GM18907 (cell line): ENCODE results near the gene CNGA4.

ENCODE experiments used
- ATAC-seq: cut with Tn5 transposase; IDR thresholded peaks from one replicate; pipeline ENCODE4 v1.9.1; 2021; ENCODE audit warnings: mild to moderate bottlenecking, moderate library complexity; ENCODE audit not compliant: unreplicated experiment

The CNGA4 gene

GRCh38 chr11:6238902-6239301 is at the start of gene CNGA4:
CNGA4 (plus strand) TSS chr11:6239089; CDS start chr11:6239207, 118 bp downstream.
- no peak for ATAC-seq

GRCh38 chr11:6191742-6192141 is 47.1 kb upstream of the CNGA4 start:
- ATAC-seq, result no peak

- ATAC-seq, result no peak
Measured at GRCh38 chr11:6194065-6194581, 44.8 kb upstream of the CNGA4 start.

- ATAC-seq, result no peak
Measured at GRCh38 chr11:6196396-6196795, 42.5 kb upstream of the CNGA4 start.

GRCh38 chr11:6197466-6198200 is 41.3 kb upstream of the CNGA4 start:
- ATAC-seq, result no peak

GRCh38 chr11:6199174-6199810 is 39.6 kb upstream of the CNGA4 start, which contains the start of gene OR52W1:
OR52W1 (plus strand) TSS chr11:6199224; CDS start chr11:6199224, 0 bp downstream.
- ATAC-seq, result no peak

GRCh38 chr11:6200975-6201374 is 37.9 kb upstream of the CNGA4 start:
- ATAC-seq, result no peak

GRCh38 chr11:6201481-6201880 is 37.4 kb upstream of the CNGA4 start:
- no peak for ATAC-seq

- ATAC-seq, result no peak
Measured at GRCh38 chr11:6202041-6202440, 36.8 kb upstream of the CNGA4 start.

GRCh38 chr11:6203327-6203726 is 35.6 kb upstream of the CNGA4 start:
- ATAC-seq, result peak; percentile 90

- no peak for ATAC-seq
Measured at GRCh38 chr11:6204706-6205105, 34.2 kb upstream of the CNGA4 start.

GRCh38 chr11:6205366-6205765 is 33.5 kb upstream of the CNGA4 start, which contains the start of gene C11orf42:
C11orf42 (plus strand) TSS chr11:6205557; CDS start chr11:6205616, 59 bp downstream.
- ATAC-seq, result no peak

- ATAC-seq, result no peak
Measured at GRCh38 chr11:6206456-6207180, 32.3 kb upstream of the CNGA4 start.

- no peak for ATAC-seq
Measured at GRCh38 chr11:6209801-6210200, 29.1 kb upstream of the CNGA4 start.

- no peak for ATAC-seq
Measured at GRCh38 chr11:6210274-6210955, 28.5 kb upstream of the CNGA4 start.

GRCh38 chr11:6214530-6214929 is 24.4 kb upstream of the CNGA4 start:
- ATAC-seq, result no peak

- no peak for ATAC-seq
Measured at GRCh38 chr11:6216501-6216900, 22.4 kb upstream of the CNGA4 start.

- no peak for ATAC-seq
Measured at GRCh38 chr11:6217722-6218121, 21.2 kb upstream of the CNGA4 start.

GRCh38 chr11:6219359-6219758 is 19.5 kb upstream of the CNGA4 start:
- ATAC-seq, result no peak

- no peak for ATAC-seq
Measured at GRCh38 chr11:6223854-6224253, 15.0 kb upstream of the CNGA4 start.

GRCh38 chr11:6224421-6224820 is 14.5 kb upstream of the CNGA4 start:
- no peak for ATAC-seq
